ENCODE results near the gene ERGIC1.

DNA sequence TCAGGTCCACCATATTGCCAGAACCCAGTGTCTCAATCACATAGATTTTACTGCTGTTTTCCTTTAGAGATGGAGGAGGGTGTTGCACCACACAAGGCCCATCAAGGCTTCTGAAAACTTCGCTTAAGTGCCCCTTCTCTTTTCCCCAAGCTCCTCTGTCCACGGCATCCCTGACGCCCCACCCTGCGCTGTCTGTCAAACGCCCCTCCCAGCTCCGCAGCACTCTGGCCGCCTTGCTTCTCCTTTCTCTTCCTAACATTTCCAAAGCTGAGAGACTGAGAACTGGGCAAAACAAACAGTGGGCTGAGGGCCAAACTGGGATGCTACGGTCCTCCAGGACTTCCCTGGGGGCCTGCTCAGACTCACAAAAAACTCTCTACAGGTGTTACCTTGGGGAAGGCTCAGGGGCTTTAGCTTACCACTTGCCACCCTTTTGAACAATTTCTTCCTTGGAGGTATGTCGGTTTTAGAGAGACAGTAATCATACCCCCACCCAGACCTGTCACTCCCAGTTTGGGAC, 28.3 kb upstream of the ERGIC1 start:
- TF ChIP-seq, protein P1, sequence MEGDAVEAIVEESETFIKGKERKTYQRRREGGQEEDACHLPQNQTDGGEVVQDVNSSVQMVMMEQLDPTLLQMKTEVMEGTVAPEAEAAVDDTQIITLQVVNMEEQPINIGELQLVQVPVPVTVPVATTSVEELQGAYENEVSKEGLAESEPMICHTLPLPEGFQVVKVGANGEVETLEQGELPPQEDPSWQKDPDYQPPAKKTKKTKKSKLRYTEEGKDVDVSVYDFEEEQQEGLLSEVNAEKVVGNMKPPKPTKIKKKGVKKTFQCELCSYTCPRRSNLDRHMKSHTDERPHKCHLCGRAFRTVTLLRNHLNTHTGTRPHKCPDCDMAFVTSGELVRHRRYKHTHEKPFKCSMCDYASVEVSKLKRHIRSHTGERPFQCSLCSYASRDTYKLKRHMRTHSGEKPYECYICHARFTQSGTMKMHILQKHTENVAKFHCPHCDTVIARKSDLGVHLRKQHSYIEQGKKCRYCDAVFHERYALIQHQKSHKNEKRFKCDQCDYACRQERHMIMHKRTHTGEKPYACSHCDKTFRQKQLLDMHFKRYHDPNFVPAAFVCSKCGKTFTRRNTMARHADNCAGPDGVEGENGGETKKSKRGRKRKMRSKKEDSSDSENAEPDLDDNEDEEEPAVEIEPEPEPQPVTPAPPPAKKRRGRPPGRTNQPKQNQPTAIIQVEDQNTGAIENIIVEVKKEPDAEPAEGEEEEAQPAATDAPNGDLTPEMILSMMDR (IDR thresholded peaks at IDR 0.05): no peak
- TF ChIP-seq TEAD4 (CRISPR knock-in tag; IDR thresholded peaks at IDR 0.05) (no peak), ZNF671 (CRISPR knock-in tag; IDR thresholded peaks at IDR 0.05) (no peak), ZNF416 (CRISPR knock-in tag; IDR thresholded peaks at IDR 0.05) (no peak)
